ENCODE results near the gene ARAP3.

Gene ARAP3

GRCh38 chr5:141715346-141715905 is 33.4 kb upstream of the ARAP3 start:
- Histone ChIP-seq H4K20me1 (ENCODE audit: insufficient read depth, low read length) (0 out of 2 replicates have a peak, but pooled peaks cover 5% of the 10 kb centered on the region), H3K9ac (ENCODE audit: low read depth, low read length) (no peak overlapping the region), H2AFZ (ENCODE audit: low read depth, low read length) (no peak overlapping the region), H3K4me3 (ENCODE audit: low read depth in 1 of 2, low read length in 2 of 2) (no peak overlapping the region), H3K4me2 (ENCODE audit: insufficient read depth, low read length) (no peak overlapping the region), H3K27ac (ENCODE audit: low read length) (no peak overlapping the region), H3K4me1 (ENCODE audit: insufficient read depth, low read length) (no peaks in the 10 kb centered on the region), H3K36me3 (ENCODE audit: insufficient read depth, low read length) (no peaks in the 10 kb centered on the region), H3K9me3 (ENCODE audit: insufficient read depth, low read length, severe bottlenecking) (no peaks in the 10 kb centered on the region), H3K27me3 (ENCODE audit: insufficient read depth, low read length, poor library complexity) (peaks cover 9% of the 10 kb centered on the region), H3K79me2 (ENCODE audit: insufficient read depth, low read length) (no peaks in the 10 kb centered on the region)
- DNase-seq (no peak), ATAC-seq (ENCODE audit: insufficient read depth, low read depth) (no peak)
- TF ChIP-seq EZH2 (IDR thresholded peaks at IDR 0.05; ENCODE audit: borderline replicate concordance, low read depth, low read length, severe bottlenecking), result no peak
- no peak for TF ChIP-seq CTCF (IDR thresholded peaks at IDR 0.05; ENCODE audit: borderline replicate concordance, extremely low read depth, low read length, poor library complexity, severe bottlenecking)

GRCh38 chr5:141714542-141715310 is 32.7 kb upstream of the ARAP3 start:
- Histone ChIP-seq H2AFZ (ENCODE audit: low read depth, low read length) (no peak overlapping the region), H3K79me2 (ENCODE audit: insufficient read depth, low read length) (no peaks in the 10 kb centered on the region), H3K27me3 (ENCODE audit: insufficient read depth, low read length, poor library complexity) (peaks cover 9% of the 10 kb centered on the region), H3K4me2 (ENCODE audit: insufficient read depth, low read length) (no peak overlapping the region), H4K20me1 (ENCODE audit: insufficient read depth, low read length) (0 out of 2 replicates have a peak, but pooled peaks cover 5% of the 10 kb centered on the region), H3K36me3 (ENCODE audit: insufficient read depth, low read length) (no peaks in the 10 kb centered on the region), H3K4me3 (ENCODE audit: low read depth in 1 of 2, low read length in 2 of 2) (no peak overlapping the region), H3K27ac (ENCODE audit: low read length) (no peak overlapping the region), H3K4me1 (ENCODE audit: insufficient read depth, low read length) (no peaks in the 10 kb centered on the region), H3K9ac (ENCODE audit: low read depth, low read length) (no peak overlapping the region), H3K9me3 (ENCODE audit: insufficient read depth, low read length, severe bottlenecking) (no peaks in the 10 kb centered on the region)
- TF ChIP-seq CTCF (IDR thresholded peaks at IDR 0.05; ENCODE audit: borderline replicate concordance, extremely low read depth, low read length, poor library complexity, severe bottlenecking) (no peak), EZH2 (IDR thresholded peaks at IDR 0.05; ENCODE audit: borderline replicate concordance, low read depth, low read length, severe bottlenecking) (no peak)
- DNase-seq (no peak), ATAC-seq (ENCODE audit: insufficient read depth, low read depth) (no peak)

GRCh38 chr5:141713616-141714309 is 31.7 kb upstream of the ARAP3 start:
- Histone ChIP-seq H3K27me3 (ENCODE audit: insufficient read depth, low read length, poor library complexity) (peaks cover 9% of the 10 kb centered on the region), H3K27ac (ENCODE audit: low read length) (no peak overlapping the region), H3K9me3 (ENCODE audit: insufficient read depth, low read length, severe bottlenecking) (no peaks in the 10 kb centered on the region), H3K9ac (ENCODE audit: low read depth, low read length) (no peak overlapping the region), H3K79me2 (ENCODE audit: insufficient read depth, low read length) (no peaks in the 10 kb centered on the region), H3K4me2 (ENCODE audit: insufficient read depth, low read length) (no peak overlapping the region), H4K20me1 (ENCODE audit: insufficient read depth, low read length) (0 out of 2 replicates have a peak, but pooled peaks cover 5% of the 10 kb centered on the region), H2AFZ (ENCODE audit: low read depth, low read length) (no peak overlapping the region), H3K4me1 (ENCODE audit: insufficient read depth, low read length) (no peaks in the 10 kb centered on the region), H3K4me3 (ENCODE audit: low read depth in 1 of 2, low read length in 2 of 2) (no peak overlapping the region), H3K36me3 (ENCODE audit: insufficient read depth, low read length) (no peaks in the 10 kb centered on the region)
- DNase-seq (no peak), ATAC-seq (ENCODE audit: insufficient read depth, low read depth) (no peak)
- no peak for TF ChIP-seq CTCF (IDR thresholded peaks at IDR 0.05; ENCODE audit: borderline replicate concordance, extremely low read depth, low read length, poor library complexity, severe bottlenecking)
- TF ChIP-seq EZH2 (IDR thresholded peaks at IDR 0.05; ENCODE audit: borderline replicate concordance, low read depth, low read length, severe bottlenecking), result no peak

All from DND-41 (cell line).